HEK293 (cell line): Measurements from ENCODE around the gene IMPDH1.

Experiments used
- CTCF ChIA-PET: fragments of 350-600 bp; formaldehyde crosslinking; extraction: SDS; loops from one replicate; lab custom pipeline; 2021; ENCODE audit warnings: antibody characterized with exemption; lab: Yijun Ruan, JAX
- POLR2A ChIA-PET: fragments of 300-600 bp; formaldehyde crosslinking; extraction: SDS; loops from one replicate; lab custom pipeline; 2020; ENCODE audit warnings: antibody characterized with exemption, inconsistent platforms; lab: Yijun Ruan, JAX
- H3K27ac ChIP-seq: fragments of 200-500 bp; sonication (Bioruptor generic); 2 replicates; pipeline ENCODE4 v1.5.1; 2014; ENCODE audit warnings: low read depth, low read length, control low read depth, inconsistent platforms; ENCODE audit errors: extremely low read depth
- H3K36me3 ChIP-seq, 2 experiments: fragments of 200-500 bp in 1 of 2; sonication (Bioruptor generic) in 1 of 2; 1 replicate in 1 of 2; 2 replicates in 1 of 2; pipeline ENCODE4 v1.5.1; 2014 to 2017; ENCODE audit warnings: inconsistent platforms in 2 of 2, low read length in 2 of 2; ENCODE audit not compliant: control insufficient read depth in 2 of 2, insufficient read depth in 1 of 2
- H3K4me1 ChIP-seq: fragments of 200-500 bp; sonication (Bioruptor generic); 2 replicates; pipeline ENCODE4 v1.5.1; 2014; ENCODE audit warnings: mild to moderate bottlenecking, low read length, inconsistent platforms; ENCODE audit not compliant: control insufficient read depth, insufficient read depth
- H3K4me3 ChIP-seq: 2 replicates; pipeline ENCODE4 v1.5.1; 2011; ENCODE audit warnings: low read depth, mild to moderate bottlenecking, control low read depth, low read length, moderate library complexity
- H3K9me3 ChIP-seq: fragments of 200-500 bp; sonication (Bioruptor generic); 2 replicates; pipeline ENCODE4 v1.5.1; 2014; ENCODE audit warnings: low read depth, low read length, inconsistent platforms; ENCODE audit not compliant: control insufficient read depth, insufficient read depth
- BCL11B ChIP-seq: fragments of 450-650 bp; formaldehyde crosslinking; IDR thresholded peaks from 2 replicates; pipeline ENCODE4 v1.5.1; 2016; ENCODE audit warnings: low read depth, missing biosample characterization, missing genetic modification characterization
- EGR2 ChIP-seq: fragments of 450-650 bp; formaldehyde crosslinking; IDR thresholded peaks from 2 replicates; pipeline ENCODE4 v1.5.1; 2016; ENCODE audit warnings: low read depth, missing biosample characterization, missing genetic modification characterization
- GFI1B ChIP-seq: fragments of 450-650 bp; formaldehyde crosslinking; IDR thresholded peaks from 2 replicates; pipeline ENCODE4 v1.5.1; 2016; ENCODE audit warnings: missing biosample characterization, missing genetic modification characterization
- HOXA7 ChIP-seq: sonication (generic); formaldehyde crosslinking; IDR thresholded peaks from 2 replicates; pipeline ENCODE4 v1.8.1; 2022; ENCODE audit warnings: missing genetic modification reagents, borderline replicate concordance
- HOXC10 ChIP-seq: sonication (generic); formaldehyde crosslinking; IDR thresholded peaks from 2 replicates; pipeline ENCODE4 v1.8.1; 2023; ENCODE audit warnings: mild to moderate bottlenecking, missing genetic modification reagents
- SCRT1 ChIP-seq: fragments of 450-650 bp; formaldehyde crosslinking; IDR thresholded peaks from 2 replicates; pipeline ENCODE4 v1.5.1; 2016; ENCODE audit warnings: missing biosample characterization, missing genetic modification characterization, borderline replicate concordance
- ZBTB17 ChIP-seq: fragments of 450-650 bp; formaldehyde crosslinking; IDR thresholded peaks from 2 replicates; pipeline ENCODE4 v1.5.1; 2016; ENCODE audit warnings: missing biosample characterization, missing genetic modification characterization
- ZFP3 ChIP-seq: fragments of 450-650 bp; formaldehyde crosslinking; IDR thresholded peaks from 2 replicates; pipeline ENCODE4 v1.5.1; 2016; ENCODE audit warnings: low read depth, missing biosample characterization, missing genetic modification characterization
- ZIC2 ChIP-seq: fragments of 450-650 bp; formaldehyde crosslinking; IDR thresholded peaks from 2 replicates; pipeline ENCODE4 v1.5.1; 2016; ENCODE audit warnings: missing biosample characterization, missing genetic modification characterization
- ZNF146 ChIP-seq: fragments of 450-650 bp; formaldehyde crosslinking; IDR thresholded peaks from 2 replicates; pipeline ENCODE4 v1.5.1; 2016; ENCODE audit warnings: missing biosample characterization, missing genetic modification characterization
- ZNF394 ChIP-seq: fragments of 450-650 bp; formaldehyde crosslinking; IDR thresholded peaks from 2 replicates; pipeline ENCODE4 v1.5.1; 2016; ENCODE audit warnings: missing biosample characterization, missing genetic modification characterization, mild to moderate bottlenecking, moderate library complexity, borderline replicate concordance
- ZNF548 ChIP-seq: fragments of 450-650 bp; formaldehyde crosslinking; IDR thresholded peaks from 2 replicates; pipeline ENCODE4 v1.5.1; 2016; ENCODE audit warnings: missing biosample characterization, missing genetic modification characterization
- ZNF596 ChIP-seq: fragments of 450-650 bp; IDR thresholded peaks from 2 replicates; pipeline ENCODE4 v1.5.0; 2018; ENCODE audit warnings: missing biosample characterization, mild to moderate bottlenecking, missing genetic modification characterization, moderate library complexity
- ZNF654 ChIP-seq: fragments of 450-650 bp; formaldehyde crosslinking; IDR thresholded peaks from 2 replicates; pipeline ENCODE4 v1.5.1; 2016; ENCODE audit warnings: low read depth, missing biosample characterization, missing genetic modification characterization
- ZNF660 ChIP-seq: fragments of 450-650 bp; IDR thresholded peaks from 2 replicates; pipeline ENCODE4 v1.5.1; 2018; ENCODE audit warnings: missing biosample characterization, mild to moderate bottlenecking, missing genetic modification characterization
- ZNF701 ChIP-seq: fragments of 450-650 bp; formaldehyde crosslinking; IDR thresholded peaks from 2 replicates; pipeline ENCODE4 v1.5.1; 2016; ENCODE audit warnings: missing biosample characterization, missing genetic modification characterization
- ZNF768 ChIP-seq: fragments of 450-650 bp; formaldehyde crosslinking; IDR thresholded peaks from 2 replicates; pipeline ENCODE4 v1.5.1; 2018; ENCODE audit warnings: missing biosample characterization, mild to moderate bottlenecking, missing genetic modification characterization
- TF ChIP-seq, protein P1 (sequence below): IDR thresholded peaks from 2 replicates; pipeline ENCODE4 v1.6.1; 2011; ENCODE audit warnings: mild to moderate bottlenecking, low read depth, low read length, borderline replicate concordance
- TF ChIP-seq, protein P2 (sequence below): fragments of 450-650 bp; formaldehyde crosslinking; IDR thresholded peaks from 2 replicates; pipeline ENCODE4 v1.5.1; 2016; ENCODE audit warnings: missing biosample characterization, missing genetic modification characterization
- TF ChIP-seq, protein P3 (sequence below): fragments of 450-650 bp; formaldehyde crosslinking; IDR thresholded peaks from 2 replicates; pipeline ENCODE4 v1.5.1; 2016; ENCODE audit warnings: missing biosample characterization, missing genetic modification characterization

IMPDH1 gene

DNA sequence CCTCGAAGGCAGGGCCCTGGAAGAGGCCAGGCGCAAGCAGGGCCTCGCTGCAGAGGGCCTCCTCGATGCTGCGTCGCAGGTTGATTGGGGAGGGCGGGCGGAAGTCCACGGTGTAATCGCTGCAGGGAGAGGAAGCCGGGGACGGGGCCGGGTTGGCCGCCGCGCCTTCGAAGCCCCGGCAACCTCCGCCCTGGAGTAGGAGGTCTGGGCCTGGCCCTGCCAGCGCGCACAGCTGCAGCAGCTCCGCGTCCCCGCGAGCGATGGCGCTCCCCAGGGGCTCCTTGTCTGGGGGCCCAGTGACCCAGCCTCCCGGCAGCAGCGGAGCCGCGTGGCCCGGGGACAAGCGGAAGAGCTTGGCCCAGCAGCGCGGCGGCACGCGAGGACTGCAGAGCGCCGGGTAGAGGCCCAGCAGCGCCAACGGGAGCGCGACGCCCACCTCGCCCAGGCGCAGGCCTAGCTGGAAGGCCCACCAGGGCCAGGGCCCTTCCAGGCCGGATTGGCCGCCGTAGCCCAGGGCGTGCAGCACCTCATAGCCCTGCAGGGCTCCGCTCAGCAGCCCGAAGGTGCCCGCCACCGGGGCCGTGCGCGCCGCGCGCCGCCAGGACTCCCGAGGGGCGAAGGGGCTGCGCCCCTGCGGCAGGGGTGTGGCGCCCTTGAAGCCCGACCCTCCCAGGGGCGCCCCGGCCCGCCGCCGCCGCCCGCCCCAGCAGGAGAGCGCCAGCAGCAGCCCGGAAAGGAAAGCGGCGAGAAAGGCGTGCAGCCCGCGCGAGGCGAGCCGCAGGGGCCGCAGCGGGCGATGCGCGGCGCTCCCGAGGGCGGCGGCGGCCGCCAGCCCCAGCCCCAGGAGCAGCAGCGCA lies 58.3 kb downstream of the IMPDH1 start:
- CTCF ChIA-PET, result interaction anchor here (8.3 to 9.0 kb wide), 2 partner anchors 33 to 75 kb away, joined by 141 to 378 read pairs; no protein-coding TSS in a partner anchor
- H3K4me3 ChIP-seq, result no peak overlapping the region

DNA sequence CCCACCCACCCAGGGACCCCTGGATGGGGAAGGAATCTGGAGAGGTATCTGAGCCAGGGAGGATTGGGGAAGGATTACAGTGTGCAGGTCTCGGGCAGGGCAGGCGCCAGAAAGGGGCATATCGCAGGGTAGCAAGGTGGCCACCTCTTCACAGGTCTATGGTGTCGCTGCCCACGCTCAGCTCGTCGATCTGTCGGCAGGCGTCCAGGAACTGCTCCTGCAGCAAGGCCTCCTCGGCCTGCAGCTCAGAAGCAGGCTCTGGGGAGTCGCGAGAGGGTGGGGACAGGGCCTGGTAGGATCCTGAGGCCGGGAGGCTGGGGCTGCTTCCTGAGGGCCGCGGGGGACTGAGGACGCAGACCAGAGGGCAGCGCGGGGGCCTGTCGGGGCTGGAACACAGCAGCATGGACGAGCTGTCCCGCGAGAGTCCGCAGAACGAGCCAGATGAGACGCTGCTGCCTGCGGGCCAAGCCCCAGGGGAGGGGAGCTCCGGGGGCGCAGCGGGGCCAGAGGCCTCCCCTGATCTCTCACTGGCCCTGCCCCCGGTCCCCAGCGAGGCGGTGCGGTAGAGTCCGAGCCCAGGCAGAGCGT lies 59.0 kb downstream of the IMPDH1 start:
- ChIA-PET POLR2A (no interaction called here), CTCF (interaction anchor here (1.3 to 9.0 kb wide), 4 partner anchors 21 to 110 kb away, joined by 3 to 378 read pairs (median 84); no protein-coding TSS in a partner anchor)
- Histone ChIP-seq H3K4me1 (no peaks in the 10 kb centered on the region), H3K27ac (no peak overlapping the region), H3K9me3 (no peaks in the 10 kb centered on the region), H3K36me3 (no peaks in the 10 kb centered on the region), H3K4me3 (no peak overlapping the region)
- TF ChIP-seq HOXC10 (CRISPR knock-in tag) (no peak), ZFP3 (tag by site-specific recombination) (no peak), BCL11B (no peak), ZIC2 (no peak)

More for the DNA sequence above, 58.3 kb downstream of the IMPDH1 start:
- Histone ChIP-seq H3K36me3 (no peaks in the 10 kb centered on the region), H3K27ac (no peak overlapping the region), H3K9me3 (no peaks in the 10 kb centered on the region), H3K4me1 (no peaks in the 10 kb centered on the region)
- TF ChIP-seq, protein P1, sequence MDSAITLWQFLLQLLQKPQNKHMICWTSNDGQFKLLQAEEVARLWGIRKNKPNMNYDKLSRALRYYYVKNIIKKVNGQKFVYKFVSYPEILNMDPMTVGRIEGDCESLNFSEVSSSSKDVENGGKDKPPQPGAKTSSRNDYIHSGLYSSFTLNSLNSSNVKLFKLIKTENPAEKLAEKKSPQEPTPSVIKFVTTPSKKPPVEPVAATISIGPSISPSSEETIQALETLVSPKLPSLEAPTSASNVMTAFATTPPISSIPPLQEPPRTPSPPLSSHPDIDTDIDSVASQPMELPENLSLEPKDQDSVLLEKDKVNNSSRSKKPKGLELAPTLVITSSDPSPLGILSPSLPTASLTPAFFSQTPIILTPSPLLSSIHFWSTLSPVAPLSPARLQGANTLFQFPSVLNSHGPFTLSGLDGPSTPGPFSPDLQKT, result no peak
- TF ChIP-seq HOXA7 (CRISPR knock-in tag), result no peak
- TF ChIP-seq EGR2, result no peak
- no peak for TF ChIP-seq GFI1B
- no peak for TF ChIP-seq ZNF146
- TF ChIP-seq ZNF394 (tag by site-specific recombination), result no peak
- POLR2A ChIA-PET, result no interaction called here

DNA sequence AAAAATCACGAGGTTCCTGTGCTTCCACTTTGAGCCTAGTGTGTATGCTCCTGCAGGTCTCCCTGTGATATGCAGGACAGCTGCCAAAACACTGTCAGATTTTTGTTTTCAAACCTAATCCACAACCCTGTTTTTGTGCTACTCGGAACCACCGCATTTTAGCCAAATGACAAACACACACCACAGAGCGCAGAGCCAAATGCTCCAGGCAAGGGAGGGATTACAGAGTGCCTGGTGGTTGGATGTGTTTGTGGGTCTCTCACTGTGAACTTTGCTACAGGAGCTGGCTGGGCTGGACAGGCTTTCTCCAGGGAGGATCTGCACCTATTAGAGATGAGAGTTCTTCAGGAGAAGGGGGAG lies 60.3 kb downstream of the IMPDH1 start:
- Histone ChIP-seq H3K9me3 (no peaks in the 10 kb centered on the region), H3K27ac (no peak overlapping the region), H3K4me3 (no peak overlapping the region), H3K36me3 (no peaks in the 10 kb centered on the region), H3K4me1 (no peaks in the 10 kb centered on the region)
- POLR2A ChIA-PET, result interaction anchor here (1.4 kb wide), 1 partner anchor 61 kb away, joined by 4 read pairs; the partner anchor contains the start of gene IMPDH1
- CTCF ChIA-PET, result interaction anchor here (1.3 to 9.0 kb wide), 4 partner anchors 23 to 111 kb away, joined by 3 to 378 read pairs (median 84); no protein-coding TSS in a partner anchor
- TF ChIP-seq ZBTB17 (tag by site-specific recombination) (peak; percentile 78; the same call in 1 of the 2 replicates), ZNF660 (no peak)

- no peak overlapping the region for H3K4me3 ChIP-seq
- CTCF ChIA-PET, result interaction anchor here (0.6 to 9.0 kb wide), 34 partner anchors 8 to 139 kb away, joined by 3 to 378 read pairs (median 6); no protein-coding TSS in a partner anchor
- POLR2A ChIA-PET, result interaction anchor here (0.9 to 1.4 kb wide), 4 partner anchors 40 to 515 kb away, joined by 3 to 8 read pairs (median 4); partner anchors contain the start of genes ATP6V1F and HILPDA
- no peaks in the 10 kb centered on the region for H3K36me3 ChIP-seq
- no peak overlapping the region for H3K27ac ChIP-seq
- no peaks in the 10 kb centered on the region for H3K4me1 ChIP-seq
- no peaks in the 10 kb centered on the region for H3K9me3 ChIP-seq
- no peak for TF ChIP-seq ZNF768 (tag by site-specific recombination)
- peak; percentile 91 for TF ChIP-seq ZNF654 (tag by site-specific recombination)
- no peak for TF ChIP-seq SCRT1 (tag by site-specific recombination)
- TF ChIP-seq, protein P2, sequence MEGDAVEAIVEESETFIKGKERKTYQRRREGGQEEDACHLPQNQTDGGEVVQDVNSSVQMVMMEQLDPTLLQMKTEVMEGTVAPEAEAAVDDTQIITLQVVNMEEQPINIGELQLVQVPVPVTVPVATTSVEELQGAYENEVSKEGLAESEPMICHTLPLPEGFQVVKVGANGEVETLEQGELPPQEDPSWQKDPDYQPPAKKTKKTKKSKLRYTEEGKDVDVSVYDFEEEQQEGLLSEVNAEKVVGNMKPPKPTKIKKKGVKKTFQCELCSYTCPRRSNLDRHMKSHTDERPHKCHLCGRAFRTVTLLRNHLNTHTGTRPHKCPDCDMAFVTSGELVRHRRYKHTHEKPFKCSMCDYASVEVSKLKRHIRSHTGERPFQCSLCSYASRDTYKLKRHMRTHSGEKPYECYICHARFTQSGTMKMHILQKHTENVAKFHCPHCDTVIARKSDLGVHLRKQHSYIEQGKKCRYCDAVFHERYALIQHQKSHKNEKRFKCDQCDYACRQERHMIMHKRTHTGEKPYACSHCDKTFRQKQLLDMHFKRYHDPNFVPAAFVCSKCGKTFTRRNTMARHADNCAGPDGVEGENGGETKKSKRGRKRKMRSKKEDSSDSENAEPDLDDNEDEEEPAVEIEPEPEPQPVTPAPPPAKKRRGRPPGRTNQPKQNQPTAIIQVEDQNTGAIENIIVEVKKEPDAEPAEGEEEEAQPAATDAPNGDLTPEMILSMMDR (tag by site-specific recombination), result peak; percentile 83
- no peak for TF ChIP-seq ZNF548 (tag by site-specific recombination)
- no peak for TF ChIP-seq ZNF596 (tag by site-specific recombination)
- TF ChIP-seq ZBTB17 (tag by site-specific recombination), result peak; percentile 67; the same call in 1 of the 2 replicates
- no peak for TF ChIP-seq ZNF701 (tag by site-specific recombination)
- TF ChIP-seq, protein P3, sequence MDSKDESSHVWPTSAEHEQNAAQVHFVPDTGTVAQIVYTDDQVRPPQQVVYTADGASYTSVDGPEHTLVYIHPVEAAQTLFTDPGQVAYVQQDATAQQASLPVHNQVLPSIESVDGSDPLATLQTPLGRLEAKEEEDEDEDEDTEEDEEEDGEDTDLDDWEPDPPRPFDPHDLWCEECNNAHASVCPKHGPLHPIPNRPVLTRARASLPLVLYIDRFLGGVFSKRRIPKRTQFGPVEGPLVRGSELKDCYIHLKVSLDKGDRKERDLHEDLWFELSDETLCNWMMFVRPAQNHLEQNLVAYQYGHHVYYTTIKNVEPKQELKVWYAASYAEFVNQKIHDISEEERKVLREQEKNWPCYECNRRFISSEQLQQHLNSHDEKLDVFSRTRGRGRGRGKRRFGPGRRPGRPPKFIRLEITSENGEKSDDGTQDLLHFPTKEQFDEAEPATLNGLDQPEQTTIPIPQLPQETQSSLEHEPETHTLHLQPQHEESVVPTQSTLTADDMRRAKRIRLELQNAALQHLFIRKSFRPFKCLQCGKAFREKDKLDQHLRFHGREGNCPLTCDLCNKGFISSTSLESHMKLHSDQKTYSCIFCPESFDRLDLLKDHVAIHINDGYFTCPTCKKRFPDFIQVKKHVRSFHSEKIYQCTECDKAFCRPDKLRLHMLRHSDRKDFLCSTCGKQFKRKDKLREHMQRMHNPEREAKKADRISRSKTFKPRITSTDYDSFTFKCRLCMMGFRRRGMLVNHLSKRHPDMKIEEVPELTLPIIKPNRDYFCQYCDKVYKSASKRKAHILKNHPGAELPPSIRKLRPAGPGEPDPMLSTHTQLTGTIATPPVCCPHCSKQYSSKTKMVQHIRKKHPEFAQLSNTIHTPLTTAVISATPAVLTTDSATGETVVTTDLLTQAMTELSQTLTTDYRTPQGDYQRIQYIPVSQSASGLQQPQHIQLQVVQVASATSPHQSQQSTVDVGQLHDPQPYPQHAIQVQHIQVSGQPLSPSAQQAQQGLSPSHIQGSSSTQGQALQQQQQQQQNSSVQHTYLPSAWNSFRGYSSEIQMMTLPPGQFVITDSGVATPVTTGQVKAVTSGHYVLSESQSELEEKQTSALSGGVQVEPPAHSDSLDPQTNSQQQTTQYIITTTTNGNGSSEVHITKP (tag by site-specific recombination), result peak; percentile 44; the same call in 1 of the 2 replicates
Measured at GRCh38 chr7:128347647-128348097, 62.1 kb downstream of the IMPDH1 start.
